Right lobe of liver (tissue), 4 donors: Measurements from ENCODE around the gene TSPAN4.

Experiments used
- POLR2A ChIP-seq: fragments of 450-650 bp; IDR thresholded peaks from one replicate; pipeline ENCODE4 v1.6.1; 2017; ENCODE audit warnings: antibody characterized with exemption, mild to moderate bottlenecking
- TF ChIP-seq, protein P1 (sequence below), 4 donors: fragments of 200-600 bp in 3 of 4; fragments of 450-650 bp in 1 of 4; IDR thresholded peaks; one replicate each; pipeline versions ENCODE4 v1.5.1 to v1.8.0; 2016 to 2022; ENCODE audit warnings: antibody characterized with exemption in 4 of 4, mild to moderate bottlenecking in 2 of 4
- donor health status: DM: no; HTN: no; CAD: no.
- donor health status: DM: no; HTN: no; CAD: no.
- donor health status: DM: no; HTN: yes; CAD: no.

DNA sequence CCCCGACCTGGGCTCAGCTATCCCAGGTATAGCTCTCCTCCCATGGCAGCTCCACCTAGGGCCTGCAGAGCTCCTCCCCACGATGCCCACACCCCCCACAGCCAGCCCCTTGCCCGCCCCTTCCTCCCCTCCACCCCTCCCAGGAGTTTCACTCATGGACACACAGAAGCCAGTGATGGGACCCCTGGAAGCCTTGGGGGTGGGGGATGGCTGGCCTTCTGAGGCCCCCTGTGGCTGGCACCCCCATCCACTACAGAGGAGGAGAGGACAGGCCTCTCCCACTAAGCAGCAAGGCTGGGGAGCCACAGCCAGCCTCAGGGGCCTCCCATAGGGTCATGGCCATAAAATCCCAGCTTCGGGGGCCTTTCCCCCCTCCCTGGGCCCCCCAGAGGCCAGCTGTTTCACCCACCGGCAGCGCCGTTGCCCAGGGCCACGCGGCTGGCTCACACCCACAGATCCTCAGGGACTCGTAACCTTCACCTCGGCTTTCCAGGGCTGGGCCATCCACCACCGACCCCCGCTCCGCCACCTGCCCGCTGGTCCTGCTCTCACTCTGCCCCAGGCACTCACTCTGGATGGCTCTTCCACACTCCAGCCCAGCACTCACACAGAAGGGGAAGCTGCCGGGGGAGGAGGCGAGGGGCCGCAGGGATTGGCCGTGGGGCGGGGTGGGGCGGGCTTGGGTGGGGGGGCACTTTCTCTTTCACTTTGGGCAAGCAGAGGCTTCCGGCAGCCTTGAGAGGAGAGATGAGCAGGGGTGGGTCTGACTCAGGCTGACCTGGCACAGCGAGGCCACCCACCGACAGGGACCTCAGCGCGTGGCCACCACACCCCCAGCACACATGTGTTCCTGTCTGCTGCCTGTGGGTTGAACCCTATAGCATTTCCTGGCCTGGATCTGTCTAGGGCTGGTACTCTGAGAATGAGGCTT, 46.8 kb upstream of the TSPAN4 start:
- TF ChIP-seq, protein P1, sequence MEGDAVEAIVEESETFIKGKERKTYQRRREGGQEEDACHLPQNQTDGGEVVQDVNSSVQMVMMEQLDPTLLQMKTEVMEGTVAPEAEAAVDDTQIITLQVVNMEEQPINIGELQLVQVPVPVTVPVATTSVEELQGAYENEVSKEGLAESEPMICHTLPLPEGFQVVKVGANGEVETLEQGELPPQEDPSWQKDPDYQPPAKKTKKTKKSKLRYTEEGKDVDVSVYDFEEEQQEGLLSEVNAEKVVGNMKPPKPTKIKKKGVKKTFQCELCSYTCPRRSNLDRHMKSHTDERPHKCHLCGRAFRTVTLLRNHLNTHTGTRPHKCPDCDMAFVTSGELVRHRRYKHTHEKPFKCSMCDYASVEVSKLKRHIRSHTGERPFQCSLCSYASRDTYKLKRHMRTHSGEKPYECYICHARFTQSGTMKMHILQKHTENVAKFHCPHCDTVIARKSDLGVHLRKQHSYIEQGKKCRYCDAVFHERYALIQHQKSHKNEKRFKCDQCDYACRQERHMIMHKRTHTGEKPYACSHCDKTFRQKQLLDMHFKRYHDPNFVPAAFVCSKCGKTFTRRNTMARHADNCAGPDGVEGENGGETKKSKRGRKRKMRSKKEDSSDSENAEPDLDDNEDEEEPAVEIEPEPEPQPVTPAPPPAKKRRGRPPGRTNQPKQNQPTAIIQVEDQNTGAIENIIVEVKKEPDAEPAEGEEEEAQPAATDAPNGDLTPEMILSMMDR (IDR thresholded peaks at IDR 0.05), result no peak
- TF ChIP-seq POLR2A, result peak; percentile 59
